H1 (cell line): ENCODE results near the gene ADGRF1. TPM values are rescaled to one million over a fixed set of nuclear protein-coding genes. Genes with fewer than 3 reads are reported as not detected.

Experiments
- CHD2 ChIP-seq: IDR thresholded peaks from 2 replicates; pipeline ENCODE4 v1.6.1; 2012; ENCODE audit warnings: low read length, improper control_type of control experiment
- polyA plus RNA-seq, 7 experiments: library from polyadenylated mRNA; depleted of rRNA in 3 of 7; stranded (reverse) in 5 of 7; unstranded in 2 of 7; fragments of >200 nt in 5 of 7; fragments of 200-250 nt in 2 of 7; gene quantifications; 1 replicate in 5 of 7; 2 replicates in 1 of 7; 4 replicates in 1 of 7; pipeline versions ENCODE4 v1.2.1 to v1.2.3, GENCODE V29; 2011 to 2013; ENCODE audit warnings: missing spikeins in 2 of 7, mixed read lengths in 2 of 7
- total RNA-seq: library from RNA; stranded (reverse); fragmentation: NEBNext Ultra II Directional; extraction: Animal tissue kit (Norgen Biotek cat#: 25700); gene quantifications from 2 replicates; pipeline ENCODE4 v1.2.1, GENCODE V29; 2021
- TF ChIP-seq, protein P1 (sequence below): IDR thresholded peaks from 2 replicates; pipeline ENCODE4 v1.6.1; 2012; ENCODE audit warnings: inconsistent platforms

Gene ADGRF1
- total and polyA plus RNA-seq, 2 of the 8 experiments (the other 6 are each of a cell fraction or from before 2014, with no cell fraction given): not detected

DNA sequence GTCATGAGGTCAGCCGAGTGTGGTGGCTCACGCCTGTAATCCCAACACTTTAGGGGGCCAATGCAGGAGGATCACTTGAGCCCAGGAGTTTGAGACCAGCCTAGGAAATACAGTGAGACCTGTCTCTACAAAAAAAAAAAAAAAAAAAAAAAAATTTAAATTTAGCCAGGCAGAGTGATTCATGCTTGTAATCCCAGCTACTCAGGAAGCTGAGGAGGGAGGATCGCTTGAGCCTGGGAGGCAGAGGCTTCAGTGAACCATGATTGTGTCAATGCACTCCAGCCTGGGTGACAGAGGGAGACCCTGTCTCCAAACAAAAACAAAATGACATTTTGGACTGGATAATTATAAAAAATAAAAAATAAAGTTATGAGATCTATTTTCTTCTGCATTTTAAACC, 56.2 kb downstream of the ADGRF1 start (continued):
- TF ChIP-seq, protein P1, sequence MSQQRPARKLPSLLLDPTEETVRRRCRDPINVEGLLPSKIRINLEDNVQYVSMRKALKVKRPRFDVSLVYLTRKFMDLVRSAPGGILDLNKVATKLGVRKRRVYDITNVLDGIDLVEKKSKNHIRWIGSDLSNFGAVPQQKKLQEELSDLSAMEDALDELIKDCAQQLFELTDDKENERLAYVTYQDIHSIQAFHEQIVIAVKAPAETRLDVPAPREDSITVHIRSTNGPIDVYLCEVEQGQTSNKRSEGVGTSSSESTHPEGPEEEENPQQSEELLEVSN: no peak
- no peak for TF ChIP-seq CHD2
